ENCODE measurements around the gene ZNF827.

DNA sequence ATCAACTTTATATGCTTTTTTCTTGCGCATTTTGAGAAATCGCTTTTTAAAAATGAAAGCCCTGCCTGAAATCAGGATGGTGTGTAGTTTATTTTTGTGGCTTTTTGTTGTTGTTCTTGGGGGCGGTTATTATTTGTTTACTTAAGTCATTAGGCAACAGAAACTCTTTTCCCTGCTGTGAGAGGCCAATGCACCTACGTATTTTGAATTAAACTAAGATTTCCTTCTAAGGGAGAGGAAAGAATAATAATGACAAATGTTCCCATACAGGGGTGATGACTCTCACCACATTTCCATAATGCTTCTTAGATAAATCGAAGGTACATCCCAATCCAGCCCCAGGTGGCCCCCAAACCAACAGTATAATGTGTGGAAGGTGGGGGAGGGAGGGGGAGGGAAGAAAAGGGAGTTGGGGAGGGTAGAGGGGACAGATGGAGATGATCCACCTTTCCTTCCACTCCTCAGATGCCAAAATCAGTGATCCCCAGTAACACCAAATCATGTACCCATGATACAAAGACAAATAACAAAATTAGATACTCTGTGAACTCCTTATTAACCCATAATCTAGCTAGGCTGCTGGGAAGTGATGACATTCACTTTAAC is 39.6 kb downstream of the ZNF827 start:
- TF ChIP-seq, protein P1, sequence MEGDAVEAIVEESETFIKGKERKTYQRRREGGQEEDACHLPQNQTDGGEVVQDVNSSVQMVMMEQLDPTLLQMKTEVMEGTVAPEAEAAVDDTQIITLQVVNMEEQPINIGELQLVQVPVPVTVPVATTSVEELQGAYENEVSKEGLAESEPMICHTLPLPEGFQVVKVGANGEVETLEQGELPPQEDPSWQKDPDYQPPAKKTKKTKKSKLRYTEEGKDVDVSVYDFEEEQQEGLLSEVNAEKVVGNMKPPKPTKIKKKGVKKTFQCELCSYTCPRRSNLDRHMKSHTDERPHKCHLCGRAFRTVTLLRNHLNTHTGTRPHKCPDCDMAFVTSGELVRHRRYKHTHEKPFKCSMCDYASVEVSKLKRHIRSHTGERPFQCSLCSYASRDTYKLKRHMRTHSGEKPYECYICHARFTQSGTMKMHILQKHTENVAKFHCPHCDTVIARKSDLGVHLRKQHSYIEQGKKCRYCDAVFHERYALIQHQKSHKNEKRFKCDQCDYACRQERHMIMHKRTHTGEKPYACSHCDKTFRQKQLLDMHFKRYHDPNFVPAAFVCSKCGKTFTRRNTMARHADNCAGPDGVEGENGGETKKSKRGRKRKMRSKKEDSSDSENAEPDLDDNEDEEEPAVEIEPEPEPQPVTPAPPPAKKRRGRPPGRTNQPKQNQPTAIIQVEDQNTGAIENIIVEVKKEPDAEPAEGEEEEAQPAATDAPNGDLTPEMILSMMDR (IDR thresholded peaks at IDR 0.05): no peak
- no peak for TF ChIP-seq POLR2A (IDR thresholded peaks at IDR 0.05)
